Stomach (tissue), 9 donors: ENCODE data around the gene NFIX. TPM values are rescaled to one million over a fixed set of nuclear protein-coding genes. Genes with fewer than 3 reads are reported as not detected.

Source experiments
- DNase-seq, 2 donors: peaks; one replicate each; pipeline versions ENCODE4 v3.0.0 to v3.0.0-alpha.2; 2013 to 2019
- H3K27ac ChIP-seq, 5 donors: fragments of 200-600 bp in 4 of 5; sonication (generic) in 4 of 5; one replicate each; pipeline ENCODE4 v1.5.1; 2013 to 2019; ENCODE audit warnings: mild to moderate bottlenecking in 1 of 5, moderate library complexity in 1 of 5
- H3K27me3 ChIP-seq, 3 donors: fragments of 200-600 bp; sonication (generic); one replicate each; pipeline ENCODE4 v1.5.1; 2017 to 2019; ENCODE audit warnings: mixed run types in 1 of 3
- H3K36me3 ChIP-seq, 4 donors: fragments of 200-600 bp; sonication (generic); 1 replicate in 3 of 4; 2 replicates in 1 of 4; pipeline ENCODE4 v1.5.1; 2016 to 2019
- H3K4me1 ChIP-seq, 4 donors: fragments of 200-600 bp; sonication (generic); one replicate each; pipeline ENCODE4 v1.5.1; 2016 to 2019
- H3K4me3 ChIP-seq, 4 donors: fragments of 200-600 bp; sonication (generic) in 3 of 4; one replicate each; pipeline ENCODE4 v1.5.1; 2016 to 2019; ENCODE audit warnings: mild to moderate bottlenecking in 1 of 4
- H3K9me3 ChIP-seq, 4 donors: fragments of 200-600 bp; sonication (generic); one replicate each; pipeline ENCODE4 v1.5.1; 2016 to 2019
- CTCF ChIP-seq, 7 experiments: fragments of 450-650 bp in 4 of 7; fragments of 200-600 bp in 3 of 7; sonication (generic) in 3 of 7; IDR thresholded peaks; one replicate each; pipeline ENCODE4 v1.5.1; 2016 to 2019; ENCODE audit warnings: antibody characterized with exemption in 7 of 7, control low read depth in 2 of 7, mild to moderate bottlenecking in 1 of 7
- EP300 ChIP-seq: sonication (generic); formaldehyde crosslinking; IDR thresholded peaks from one replicate; pipeline ENCODE4 v1.6.1; 2017; ENCODE audit warnings: antibody characterized with exemption
- POLR2A ChIP-seq, 4 donors: fragments of 450-650 bp; IDR thresholded peaks; one replicate each; pipeline ENCODE4 v1.6.1; 2016; ENCODE audit warnings: antibody characterized with exemption in 4 of 4, control low read depth in 2 of 4, mild to moderate bottlenecking in 1 of 4, moderate library complexity in 1 of 4
- POLR2AphosphoS5 ChIP-seq, 3 donors: sonication (generic); formaldehyde crosslinking; IDR thresholded peaks; one replicate each; pipeline ENCODE4 v1.6.1; 2016; ENCODE audit warnings: antibody characterized with exemption in 3 of 3
- WGBS, 5 donors: extraction: QIAGEN DNeasy Blood & Tissue Kit in 3 of 5; methylation state at CpG; one replicate each; pipeline versions ENCODE4 v1.1.5 to v1.1.7; 2013 to 2018; 5-methylcytosine and 5-hydroxymethylcytosine counted together
- intact Hi-C: fragments of 100-400 bp; cut with DNase I; formaldehyde crosslinking; loops from one replicate; pipeline ENCODE4 v1.15.1; 2023; ENCODE audit warnings: low total_unique reads
- polyA plus RNA-seq, 3 donors: library from polyadenylated mRNA; stranded (reverse); fragments of 200-250 nt; gene quantifications; one replicate each; pipeline ENCODE4 v1.2.3, GENCODE V29; 2013
- total RNA-seq, 5 donors: library from RNA; depleted of rRNA; stranded (reverse); fragments of >200 nt; gene quantifications; one replicate each; pipeline versions ENCODE4 v1.1.0 to v1.2.3, GENCODE V29; 2014 to 2016
- donor health status: healthy with polysubstance abuse.
- donor health status: Bipolar disorder and iron deficiency.
- donor health status: healthy.

Gene NFIX
- total and polyA plus RNA-seq, 8 donors = 11.5 to 183 (median 37.6) TPM

- WGBS, 5 donors = 26 to 40% (median 35%) methylated on average over 12 of the region's 12 CpGs
- intact Hi-C loops = loop anchor here (5.0 kb wide), 1 partner anchor 35 kb away; the partner anchor contains the start of gene NFIX
- Histone ChIP-seq H3K27ac (peak overlapping the region; percentile 12 to 88 (median 73)), H3K9me3 (no peaks in the 10 kb centered on the region), H3K4me3 (no peak overlapping the region), H3K36me3 (no peaks in the 10 kb centered on the region), H3K4me1 (peaks cover 87 to 100% (median 94%) of the 10 kb centered on the region in 4 donors), H3K27me3 (no peaks in the 10 kb centered on the region)
- TF ChIP-seq POLR2A (IDR thresholded peaks at IDR 0.05) = no peak
- no peak for TF ChIP-seq CTCF (IDR thresholded peaks at IDR 0.05)
- no peak for TF ChIP-seq POLR2AphosphoS5 (IDR thresholded peaks at IDR 0.05)
- TF ChIP-seq EP300 = no peak
- no peak for DNase-seq
These were observed 36.8 kb downstream of the NFIX start for GRCh38 chr19:13031917-13032623.

- Histone ChIP-seq H3K27ac (peak overlapping the region in 4 of 5 donors; percentile 36 to 88 (median 73)), H3K9me3 (no peaks in the 10 kb centered on the region), H3K36me3 (no peaks in the 10 kb centered on the region), H3K4me3 (no peak overlapping the region), H3K4me1 (peaks cover 87 to 100% (median 94%) of the 10 kb centered on the region in 4 donors), H3K27me3 (no peaks in the 10 kb centered on the region)
- DNase-seq = no peak
- intact Hi-C loops = loop anchor here (5.0 kb wide), 1 partner anchor 36 kb away; the partner anchor contains the start of gene NFIX
- WGBS, 5 donors = 77 to 82% (median 79%) methylated on average over 13 of the region's 13 CpGs
- TF ChIP-seq CTCF (IDR thresholded peaks at IDR 0.05) (no peak), EP300 (no peak), POLR2A (IDR thresholded peaks at IDR 0.05) (no peak), POLR2AphosphoS5 (IDR thresholded peaks at IDR 0.05) (no peak)
These were observed 37.6 kb downstream of the NFIX start for GRCh38 chr19:13032837-13033236.

- WGBS, 5 donors = 69 to 88% (median 80%) methylated on average over 1 of the region's 1 CpG
- Histone ChIP-seq H3K4me1 (peaks cover 87 to 100% (median 94%) of the 10 kb centered on the region in 4 donors), H3K27me3 (no peaks in the 10 kb centered on the region), H3K27ac (peak overlapping the region in 4 of 5 donors; percentile 36 to 88 (median 73)), H3K36me3 (no peaks in the 10 kb centered on the region), H3K4me3 (no peak overlapping the region), H3K9me3 (no peaks in the 10 kb centered on the region)
- no peak for DNase-seq
- intact Hi-C loops = loop anchor here (5.0 kb wide), 1 partner anchor 36 kb away; the partner anchor contains the start of gene NFIX
- TF ChIP-seq POLR2AphosphoS5 (IDR thresholded peaks at IDR 0.05) = no peak
- no peak for TF ChIP-seq EP300
These were observed 38.0 kb downstream of the NFIX start for GRCh38 chr19:13033244-13033643.

- H3K4me1 ChIP-seq = peaks cover 87 to 100% (median 95%) of the 10 kb centered on the region in 4 donors
- intact Hi-C loops = loop anchor here (5.0 kb wide), 1 partner anchor 37 kb away; the partner anchor contains the start of gene NFIX
- no peaks in the 10 kb centered on the region for H3K27me3 ChIP-seq
- H3K36me3 ChIP-seq = no peaks in the 10 kb centered on the region
- DNase-seq = peak; percentile 72 to 77
- H3K4me3 ChIP-seq = no peak overlapping the region
- H3K27ac ChIP-seq = peak overlapping the region; percentile 36 to 88 (median 57)
- H3K9me3 ChIP-seq = no peaks in the 10 kb centered on the region
- TF ChIP-seq CTCF (IDR thresholded peaks at IDR 0.05) (peak in 5 of 7 experiments; percentile 46 to 76 (median 63)), POLR2AphosphoS5 (IDR thresholded peaks at IDR 0.05) (peak in 1 of 3 donors; percentile 12), POLR2A (IDR thresholded peaks at IDR 0.05) (no peak), EP300 (no peak)
- WGBS, 5 donors = 31 to 40% (median 36%) methylated on average over 6 to 8 of the region's 8 CpGs
These were observed 38.7 kb downstream of the NFIX start for GRCh38 chr19:13033819-13034611.
